ENCODE results near the gene MAOA.
"Not testable (repeated sequence)": the region's sequence is repeated elsewhere in the genome, so short reads cannot be mapped to it uniquely, and the experiment has no call there.

The MAOA gene

GRCh38 chrX:43656005-43656494, at the start of gene MAOA:
Gene MAOA, plus strand, starts transcription at chrX:43656299. Its CDS starts 43 bp downstream, at chrX:43656342.
- DNase-seq (ENCODE audit: low spot score) = peak; percentile 68

DNA sequence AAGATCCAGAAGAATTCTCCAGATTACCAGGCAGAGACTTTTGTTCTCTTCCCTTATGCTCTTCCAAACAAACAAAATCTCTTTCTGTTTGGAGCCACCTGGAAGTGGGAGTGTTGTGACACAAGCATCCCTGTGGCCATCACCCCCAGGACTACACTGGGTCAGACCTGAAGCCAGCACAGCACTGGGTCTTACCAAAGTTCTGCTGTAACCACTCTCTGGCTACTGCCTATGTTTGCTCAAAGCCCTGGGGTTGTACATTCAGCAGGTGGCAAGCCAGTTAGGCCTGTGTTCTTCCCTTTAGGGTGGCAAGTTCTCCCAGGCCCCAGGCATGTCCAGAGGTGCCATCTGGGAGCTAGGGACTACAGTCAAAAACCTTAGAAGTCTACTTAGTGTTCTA, 43.7 kb upstream of the MAOA start:
- DNase-seq (ENCODE audit: low spot score) = no peak

- DNase-seq (ENCODE audit: low spot score) = no peak
Measured at GRCh38 chrX:43615660-43616059, 40.4 kb upstream of the MAOA start.

- no peak for DNase-seq (ENCODE audit: low spot score)
Measured at GRCh38 chrX:43618366-43619205, 37.5 kb upstream of the MAOA start.

DNA sequence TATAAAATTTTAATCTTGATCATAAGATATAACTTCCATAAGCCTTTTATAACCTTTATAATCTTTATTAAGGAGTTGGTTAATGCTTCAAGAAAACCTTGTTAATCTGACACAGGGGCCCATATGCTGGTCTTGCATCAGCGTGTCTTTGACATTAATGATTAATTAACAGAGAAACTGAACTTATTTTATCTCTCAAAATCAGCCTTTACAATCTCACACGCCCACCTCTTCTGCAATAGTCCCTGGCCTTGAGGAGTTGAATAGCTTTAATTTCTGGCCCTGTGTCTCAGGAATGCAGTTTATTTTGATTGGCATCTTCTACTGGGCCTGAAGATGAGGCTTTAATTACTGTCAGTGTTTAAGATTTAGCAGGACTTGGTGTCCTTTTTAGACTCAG, 36.2 kb upstream of the MAOA start:
- DNase-seq (ENCODE audit: low spot score) = not testable (repeated sequence)

DNA sequence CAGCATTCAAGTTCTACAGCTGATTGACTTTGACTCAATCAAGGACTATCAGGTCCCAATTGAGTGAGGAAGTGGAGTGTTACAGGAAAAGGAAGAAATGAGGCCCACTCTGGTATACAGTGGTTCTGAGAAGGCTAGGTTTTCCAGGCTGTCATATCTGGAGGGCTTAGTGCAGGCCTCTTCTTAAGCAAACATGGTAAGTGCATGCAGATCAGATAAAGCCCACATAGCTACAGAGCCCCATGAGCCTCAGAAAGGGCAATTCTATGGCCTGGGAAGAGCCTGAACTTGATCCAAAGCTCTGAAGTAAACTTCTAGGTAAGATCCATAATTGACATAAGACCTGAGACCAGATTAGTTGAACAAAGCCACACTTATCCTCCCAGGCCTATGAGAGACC, 29.0 kb upstream of the MAOA start:
- no peak for DNase-seq (ENCODE audit: low spot score)

GRCh38 chrX:43627669-43628068, 28.4 kb upstream of the MAOA start:
- no peak for DNase-seq (ENCODE audit: low spot score)

- DNase-seq (ENCODE audit: low spot score) = no peak
Measured at GRCh38 chrX:43629229-43629628, 26.9 kb upstream of the MAOA start.

DNA sequence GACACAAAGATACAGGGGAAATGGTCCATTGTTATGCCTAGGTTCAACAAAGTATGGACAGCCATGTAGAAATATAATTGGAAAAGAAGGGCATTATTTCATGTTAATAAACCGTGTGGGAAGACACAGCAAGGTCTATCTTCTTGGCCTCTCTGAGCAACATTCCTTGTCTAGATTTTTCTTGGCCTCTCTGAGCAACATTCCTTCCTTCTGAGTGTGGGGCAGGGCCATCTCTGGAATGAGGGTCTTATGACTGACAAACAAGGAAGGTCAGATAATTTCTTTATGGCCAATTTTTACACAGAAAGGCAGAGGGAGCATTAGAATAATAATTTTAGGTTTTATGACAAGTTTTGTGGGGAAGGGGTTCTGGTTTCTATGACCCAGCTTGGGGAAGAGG, 24.3 kb upstream of the MAOA start:
- no peak for DNase-seq (ENCODE audit: low spot score)

GRCh38 chrX:43633081-43633480, 23.0 kb upstream of the MAOA start:
- no peak for DNase-seq (ENCODE audit: low spot score)

DNA sequence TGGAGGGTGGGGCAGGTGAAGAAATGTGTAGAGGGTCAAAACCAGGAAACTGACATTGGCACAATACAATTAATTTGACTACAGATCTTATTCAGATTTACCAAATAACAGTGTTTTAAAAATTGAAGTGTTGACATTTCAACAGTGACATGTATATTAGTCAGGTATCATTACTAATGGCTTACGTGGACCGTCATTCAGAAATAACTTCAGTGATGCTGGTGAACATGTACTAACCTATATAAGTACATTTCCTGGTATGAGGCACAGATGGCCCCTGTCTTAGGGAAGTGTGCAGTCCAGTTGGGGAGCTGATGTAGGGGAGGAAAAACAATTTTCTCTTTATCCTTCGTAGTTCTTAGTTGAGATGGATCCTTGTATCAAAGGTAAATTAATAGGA, 22.3 kb upstream of the MAOA start:
- no peak for DNase-seq (ENCODE audit: low spot score)

- DNase-seq (ENCODE audit: low spot score) = no peak
Measured at GRCh38 chrX:43640482-43640881, 15.6 kb upstream of the MAOA start.

GRCh38 chrX:43641691-43642090, 14.4 kb upstream of the MAOA start:
- DNase-seq (ENCODE audit: low spot score) = no peak

DNA sequence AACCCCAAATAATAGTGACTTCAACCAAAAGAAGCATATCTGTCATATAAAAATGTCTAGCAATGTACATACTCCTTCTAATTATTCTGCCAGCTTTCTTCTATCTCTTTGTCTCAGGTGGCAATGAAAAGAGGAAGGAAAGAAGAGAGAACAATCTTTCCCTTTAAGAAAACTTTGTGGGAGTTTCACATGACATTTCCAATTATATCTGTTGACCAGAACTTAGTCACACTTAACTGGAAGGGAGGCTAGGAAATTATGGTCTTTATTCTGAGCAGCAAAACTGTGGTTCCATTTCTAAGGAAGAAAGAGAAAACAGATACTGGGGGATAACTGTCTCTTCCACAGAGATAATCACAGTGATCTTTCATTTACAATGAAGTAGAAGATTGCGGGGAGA, 12.9 kb upstream of the MAOA start:
- DNase-seq (ENCODE audit: low spot score) = no peak

- DNase-seq (ENCODE audit: low spot score) = no peak
Measured at GRCh38 chrX:43643662-43644061, 12.4 kb upstream of the MAOA start.

GRCh38 chrX:43644124-43644701, 11.9 kb upstream of the MAOA start:
- no peak for DNase-seq (ENCODE audit: low spot score)

DNA sequence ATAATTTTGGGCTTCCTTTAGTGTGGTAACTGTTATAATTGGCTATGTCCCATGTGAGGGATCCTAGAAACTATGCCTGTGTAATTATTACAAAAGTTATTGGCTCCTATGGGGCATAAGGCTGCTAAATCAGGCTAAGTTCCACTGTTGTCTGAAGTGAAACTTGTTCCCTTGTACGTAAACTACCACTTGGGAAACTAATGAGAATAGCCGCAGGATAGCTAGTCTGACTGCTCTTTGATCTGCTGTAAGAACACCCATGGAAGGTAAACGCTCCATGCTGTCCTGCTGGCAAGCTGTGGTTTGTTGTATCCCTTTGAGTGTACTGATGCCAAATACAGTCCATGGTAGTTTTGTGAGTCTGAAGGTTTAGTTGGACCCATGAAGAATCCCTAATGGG, 9.3 kb upstream of the MAOA start:
- DNase-seq (ENCODE audit: low spot score) = no peak

DNA sequence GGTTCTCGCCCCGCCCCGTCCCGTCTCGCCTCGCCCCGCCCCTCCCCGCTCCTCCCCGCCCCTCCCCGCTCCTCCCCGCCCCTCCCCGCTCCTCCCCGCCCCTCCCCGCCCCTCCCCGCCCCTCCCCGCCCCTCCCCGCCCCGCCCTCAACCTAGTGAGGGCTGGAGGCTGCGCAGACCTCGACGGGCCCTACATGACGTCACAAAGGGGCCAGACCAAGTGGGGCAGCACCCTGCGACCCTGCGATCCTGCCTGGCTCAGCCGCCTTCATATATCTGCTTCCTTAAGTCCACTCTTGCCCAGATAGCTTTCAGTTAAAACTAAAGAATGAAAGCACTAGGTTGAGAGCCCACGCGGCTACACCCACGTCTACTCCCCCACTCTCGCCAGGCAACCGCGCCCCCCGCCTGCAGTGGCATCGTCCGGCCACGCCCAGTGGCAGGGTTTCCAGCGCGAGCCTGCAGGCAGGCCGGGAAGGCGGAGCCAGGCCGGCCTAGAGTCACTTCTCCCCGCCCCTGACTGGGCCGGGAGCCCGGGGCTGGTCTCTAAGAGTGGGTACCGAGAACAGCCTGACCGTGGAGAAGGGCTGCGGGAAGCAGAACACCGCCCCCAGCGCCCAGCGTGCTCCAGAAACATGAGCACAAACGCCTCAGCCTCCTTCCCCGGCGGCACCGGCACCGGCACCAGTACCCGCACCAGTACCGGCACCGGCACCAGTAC, 1.5 kb upstream of the MAOA start:
- DNase-seq (ENCODE audit: low spot score) = peak; percentile 94

- DNase-seq (ENCODE audit: low spot score) = peak; percentile 70
Measured at GRCh38 chrX:43655151-43656004, 721 bp upstream of the MAOA start.

DNA sequence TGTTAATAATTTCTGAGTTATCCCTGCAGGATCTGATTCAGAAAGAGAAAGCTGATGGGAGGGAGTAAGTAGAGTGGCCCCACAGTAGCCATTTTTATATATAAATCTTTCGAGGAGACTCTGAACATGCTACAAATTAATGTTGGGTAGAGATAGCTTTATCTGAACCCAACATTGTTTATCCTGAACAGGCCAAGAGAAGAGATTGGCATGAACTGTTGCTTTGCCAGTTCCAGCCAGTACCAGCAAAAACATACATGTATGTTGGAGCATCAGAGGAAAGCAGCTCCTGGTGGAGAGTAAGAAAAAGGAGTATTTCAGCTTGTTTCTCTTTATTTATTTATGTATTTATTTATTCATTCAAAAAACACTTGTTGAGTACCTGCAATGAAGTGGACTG, 1.6 kb downstream of the MAOA start:
- DNase-seq (ENCODE audit: low spot score) = no peak

- no peak for DNase-seq (ENCODE audit: low spot score)
Measured at GRCh38 chrX:43661521-43662240, 5.6 kb downstream of the MAOA start.
